OCI-LY7 (cell line): ENCODE data around the gene LGR5. TPM values are rescaled to one million over a fixed set of nuclear protein-coding genes. Genes with fewer than 3 reads are reported as not detected.

Experiments
- BruUV-seq: library from RNA; stranded (reverse); fragments of 400-500 nt; replicated peaks from 2 replicates; lab custom pipeline; 2021; lab: Mats Ljungman, UMichigan
- CTCF ChIA-PET: fragments of 300-600 bp; sonication (Branson Sonifier 250); formaldehyde crosslinking; loops from one replicate; lab custom pipeline; 2022; ENCODE audit warnings: antibody characterized with exemption; ENCODE audit not compliant: unreplicated experiment; lab: Charles Lee
- POLR2A ChIA-PET: fragments of 300-600 bp; sonication (Branson Sonifier 250); formaldehyde crosslinking; loops from one replicate; lab custom pipeline; 2022; ENCODE audit warnings: antibody characterized with exemption; lab: Charles Lee
- DNase-seq: peaks from one replicate; pipeline ENCODE4 v3.0.0-alpha.2; 2015; ENCODE audit warnings: low spot score
- H2AFZ ChIP-seq: fragments of 200-600 bp; sonication (generic), shearing (Covaris generic); 2 replicates; pipeline ENCODE4 v1.6.1; 2014; ENCODE audit warnings: mild to moderate bottlenecking, antibody characterized with exemption, low read length, moderate library complexity
- H3K27ac ChIP-seq: fragments of 200-600 bp; sonication (generic); 2 replicates; pipeline ENCODE4 v1.5.1; 2014; ENCODE audit warnings: mixed run types, low read depth, mild to moderate bottlenecking, moderate library complexity, low read length, inconsistent platforms; ENCODE audit not compliant: poor library complexity, severe bottlenecking
- H3K36me3 ChIP-seq: fragments of 200-600 bp; sonication (generic); 2 replicates; pipeline ENCODE4 v1.6.1; 2014; ENCODE audit warnings: mild to moderate bottlenecking, antibody characterized with exemption, low read length, moderate library complexity, mixed read lengths; ENCODE audit not compliant: insufficient read depth
- H3K4me1 ChIP-seq: fragments of 200-600 bp; sonication (generic); 2 replicates; pipeline ENCODE4 v1.5.1; 2014; ENCODE audit warnings: mild to moderate bottlenecking, low read length; ENCODE audit not compliant: insufficient read depth, poor library complexity, severe bottlenecking
- H3K4me2 ChIP-seq: fragments of 200-600 bp; sonication (generic); 2 replicates; pipeline ENCODE4 v1.6.1; 2014; ENCODE audit warnings: mild to moderate bottlenecking, low read length
- H3K4me3 ChIP-seq: fragments of 200-600 bp; sonication (generic); 2 replicates; pipeline ENCODE4 v1.5.1; 2014; ENCODE audit warnings: mild to moderate bottlenecking, low read depth, low read length; ENCODE audit not compliant: poor library complexity, severe bottlenecking
- H3K79me2 ChIP-seq: fragments of 200-600 bp; sonication (generic); 2 replicates; pipeline ENCODE4 v1.6.1; 2016; ENCODE audit warnings: low read depth, mild to moderate bottlenecking, low read length, moderate library complexity, mixed read lengths; ENCODE audit not compliant: insufficient read depth
- H3K9me2 ChIP-seq: fragments of 200-600 bp; sonication (generic); 2 replicates; pipeline ENCODE4 v1.6.1; 2016; ENCODE audit warnings: mild to moderate bottlenecking, low read length, mixed read lengths; ENCODE audit not compliant: insufficient read depth
- H3K9me3 ChIP-seq: fragments of 200-600 bp; sonication (generic); 2 replicates; pipeline ENCODE4 v1.6.1; 2014; ENCODE audit warnings: mild to moderate bottlenecking, mixed run types, low read length, mixed read lengths
- H4K20me1 ChIP-seq: fragments of 200-600 bp; sonication (generic); 2 replicates; pipeline ENCODE4 v1.6.1; 2014; ENCODE audit warnings: mild to moderate bottlenecking, antibody characterized with exemption, low read length, moderate library complexity, mixed read lengths; ENCODE audit not compliant: insufficient read depth
- EZH2phosphoT487 ChIP-seq: fragments of 200-600 bp; sonication (generic); IDR thresholded peaks from 2 replicates; pipeline ENCODE4 v1.6.1; 2018; ENCODE audit warnings: low read depth, borderline replicate concordance, mild to moderate bottlenecking, mixed run types, antibody characterized with exemption, low read length, moderate library complexity, mixed read lengths
- intact Hi-C: fragments of 100-400 bp; cut with micrococcal nuclease; formaldehyde crosslinking; loops from one replicate; pipeline ENCODE4 v1.10.0; 2022; ENCODE audit not compliant: unreplicated experiment
- total RNA-seq, 2 experiments: library from RNA; depleted of rRNA in 1 of 2; stranded (reverse); fragments of >200 nt in 1 of 2; shearing (Covaris generic) in 1 of 2; gene quantifications; 2 replicates each; pipeline ENCODE4 v1.2.3, GENCODE V29; 2014 to 2022
- TF ChIP-seq, protein P1 (sequence below): fragments of 200-600 bp; sonication (generic); conservative IDR thresholded peaks from 2 replicates; pipeline ENCODE4 v1.5.1; 2014; ENCODE audit warnings: mild to moderate bottlenecking, antibody characterized with exemption, low read length, moderate library complexity, mixed read lengths

Gene LGR5
- total RNA-seq, 2 experiments from 2014 or later: 0.51 TPM; not detected in 1

DNA sequence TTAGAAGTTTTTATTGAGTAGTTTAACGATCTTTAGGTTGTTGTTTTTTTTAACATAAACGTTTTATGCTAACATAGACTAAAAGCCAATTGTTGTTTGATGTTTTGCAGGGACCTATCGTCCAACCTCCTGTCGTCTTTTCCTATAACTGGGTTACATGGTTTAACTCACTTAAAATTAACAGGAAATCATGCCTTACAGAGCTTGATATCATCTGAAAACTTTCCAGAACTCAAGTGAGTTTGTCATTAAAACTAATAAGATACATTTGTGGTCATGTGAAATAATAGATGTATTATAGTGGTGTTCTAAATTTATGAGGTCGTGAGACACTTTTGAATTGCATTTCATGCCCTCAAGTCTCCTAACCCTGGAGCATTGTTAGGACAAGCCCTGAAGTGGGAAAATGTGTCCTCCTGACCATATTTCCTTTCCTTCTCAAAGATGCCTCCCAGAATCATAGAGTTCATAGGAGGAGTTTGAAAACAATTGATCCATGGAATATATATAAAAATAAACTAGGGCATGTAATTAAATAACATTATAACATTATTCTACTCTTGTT lies 139.2 kb downstream of the LGR5 start:
- H2AFZ ChIP-seq: no peak overlapping the region
- no peaks in the 10 kb centered on the region for H3K4me1 ChIP-seq

DNA sequence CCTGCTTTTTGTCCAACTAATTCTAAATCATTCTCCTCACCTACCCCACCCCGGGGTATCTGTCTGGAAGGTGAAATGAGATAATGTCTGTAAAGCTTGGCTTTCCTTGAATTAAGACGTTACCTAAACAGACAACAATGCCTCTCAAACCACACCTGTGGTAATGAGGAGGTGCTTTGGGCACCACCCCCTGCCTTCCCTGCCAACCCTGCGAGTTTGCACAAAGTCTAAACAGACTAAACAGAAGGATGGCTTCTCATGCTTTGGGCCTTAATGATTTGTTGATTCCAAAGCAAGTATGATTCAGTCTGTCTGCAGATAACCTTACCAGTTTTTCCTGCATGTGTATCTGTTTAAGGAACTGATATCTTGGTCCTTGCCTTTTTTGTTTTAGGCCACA lies 141.6 kb downstream of the LGR5 start:
- H3K4me2 ChIP-seq: no peak overlapping the region
- H4K20me1 ChIP-seq: no peaks in the 10 kb centered on the region
- H3K4me3 ChIP-seq: no peak overlapping the region
- no peak for DNase-seq
- ChIA-PET POLR2A (no interaction called here), CTCF (no interaction called here)
- intact Hi-C loops: no loop called here
- H3K9me3 ChIP-seq: no peaks in the 10 kb centered on the region
- H3K27ac ChIP-seq: no peak overlapping the region
- no peaks in the 10 kb centered on the region for H3K9me2 ChIP-seq
- BruUV-seq: no TSS peak
- H3K79me2 ChIP-seq: no peaks in the 10 kb centered on the region
- TF ChIP-seq, protein P1, sequence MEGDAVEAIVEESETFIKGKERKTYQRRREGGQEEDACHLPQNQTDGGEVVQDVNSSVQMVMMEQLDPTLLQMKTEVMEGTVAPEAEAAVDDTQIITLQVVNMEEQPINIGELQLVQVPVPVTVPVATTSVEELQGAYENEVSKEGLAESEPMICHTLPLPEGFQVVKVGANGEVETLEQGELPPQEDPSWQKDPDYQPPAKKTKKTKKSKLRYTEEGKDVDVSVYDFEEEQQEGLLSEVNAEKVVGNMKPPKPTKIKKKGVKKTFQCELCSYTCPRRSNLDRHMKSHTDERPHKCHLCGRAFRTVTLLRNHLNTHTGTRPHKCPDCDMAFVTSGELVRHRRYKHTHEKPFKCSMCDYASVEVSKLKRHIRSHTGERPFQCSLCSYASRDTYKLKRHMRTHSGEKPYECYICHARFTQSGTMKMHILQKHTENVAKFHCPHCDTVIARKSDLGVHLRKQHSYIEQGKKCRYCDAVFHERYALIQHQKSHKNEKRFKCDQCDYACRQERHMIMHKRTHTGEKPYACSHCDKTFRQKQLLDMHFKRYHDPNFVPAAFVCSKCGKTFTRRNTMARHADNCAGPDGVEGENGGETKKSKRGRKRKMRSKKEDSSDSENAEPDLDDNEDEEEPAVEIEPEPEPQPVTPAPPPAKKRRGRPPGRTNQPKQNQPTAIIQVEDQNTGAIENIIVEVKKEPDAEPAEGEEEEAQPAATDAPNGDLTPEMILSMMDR: no peak
- TF ChIP-seq EZH2phosphoT487: no peak
- H3K4me1 ChIP-seq: no peaks in the 10 kb centered on the region
- H2AFZ ChIP-seq: no peak overlapping the region
- no peaks in the 10 kb centered on the region for H3K36me3 ChIP-seq

More for the DNA sequence above, 139.2 kb downstream of the LGR5 start:
- no peaks in the 10 kb centered on the region for H3K36me3 ChIP-seq
- POLR2A ChIA-PET: interaction anchor here (0.6 to 0.7 kb wide), 3 partner anchors 94 to 1488 kb away, joined by 3 read pairs; no protein-coding TSS in a partner anchor
- intact Hi-C loops: no loop called here
- H3K9me3 ChIP-seq: no peaks in the 10 kb centered on the region
- no peak overlapping the region for H3K4me2 ChIP-seq
- TF ChIP-seq, protein P1: no peak
- TF ChIP-seq EZH2phosphoT487: no peak
- H4K20me1 ChIP-seq: no peaks in the 10 kb centered on the region
- H3K4me3 ChIP-seq: no peak overlapping the region
- CTCF ChIA-PET: no interaction called here
- H3K9me2 ChIP-seq: no peaks in the 10 kb centered on the region
- no TSS peak for BruUV-seq
- DNase-seq: no peak
- H3K27ac ChIP-seq: no peak overlapping the region
- no peaks in the 10 kb centered on the region for H3K79me2 ChIP-seq

DNA sequence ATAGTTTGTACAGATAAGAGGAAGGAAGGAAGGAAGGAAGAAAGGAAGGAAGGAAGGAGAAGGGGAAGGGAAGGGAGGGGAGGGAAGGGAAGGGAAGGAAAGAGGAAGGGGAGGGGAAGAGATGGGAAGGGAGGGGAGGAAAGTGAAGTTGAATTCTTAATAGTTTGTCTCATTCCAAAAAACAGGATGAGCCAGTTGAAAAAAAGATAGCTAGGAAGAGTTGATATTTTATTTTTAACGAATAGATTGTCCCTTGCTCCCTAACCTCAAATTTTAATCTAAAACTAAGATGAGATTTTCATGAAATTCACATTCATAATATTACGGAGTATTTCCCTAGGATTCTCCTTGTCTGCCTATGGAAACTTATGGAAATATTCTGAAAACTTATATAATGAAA lies 143.3 kb downstream of the LGR5 start:
- H2AFZ ChIP-seq: no peak overlapping the region
- no peaks in the 10 kb centered on the region for H3K9me3 ChIP-seq
- no peak overlapping the region for H3K4me2 ChIP-seq
- POLR2A ChIA-PET: no interaction called here
- TF ChIP-seq, protein P1: no peak
- no peak for TF ChIP-seq EZH2phosphoT487
- DNase-seq: no peak
- no peaks in the 10 kb centered on the region for H4K20me1 ChIP-seq
- no peaks in the 10 kb centered on the region for H3K4me1 ChIP-seq
- intact Hi-C loops: no loop called here
- no peaks in the 10 kb centered on the region for H3K79me2 ChIP-seq
- H3K27ac ChIP-seq: no peak overlapping the region
- H3K4me3 ChIP-seq: no peak overlapping the region
- no peaks in the 10 kb centered on the region for H3K36me3 ChIP-seq
- CTCF ChIA-PET: no interaction called here
- BruUV-seq: no TSS peak
- no peaks in the 10 kb centered on the region for H3K9me2 ChIP-seq
